ENCODE data around the gene RAB11FIP5.
A peak's percentile ranks its signal among the peaks of the same experiment; 100 is the strongest.
"Not testable (repeated sequence)": the region's sequence is repeated elsewhere in the genome, so short reads cannot be mapped to it uniquely, and the experiment has no call there.

RAB11FIP5 gene, protein sequence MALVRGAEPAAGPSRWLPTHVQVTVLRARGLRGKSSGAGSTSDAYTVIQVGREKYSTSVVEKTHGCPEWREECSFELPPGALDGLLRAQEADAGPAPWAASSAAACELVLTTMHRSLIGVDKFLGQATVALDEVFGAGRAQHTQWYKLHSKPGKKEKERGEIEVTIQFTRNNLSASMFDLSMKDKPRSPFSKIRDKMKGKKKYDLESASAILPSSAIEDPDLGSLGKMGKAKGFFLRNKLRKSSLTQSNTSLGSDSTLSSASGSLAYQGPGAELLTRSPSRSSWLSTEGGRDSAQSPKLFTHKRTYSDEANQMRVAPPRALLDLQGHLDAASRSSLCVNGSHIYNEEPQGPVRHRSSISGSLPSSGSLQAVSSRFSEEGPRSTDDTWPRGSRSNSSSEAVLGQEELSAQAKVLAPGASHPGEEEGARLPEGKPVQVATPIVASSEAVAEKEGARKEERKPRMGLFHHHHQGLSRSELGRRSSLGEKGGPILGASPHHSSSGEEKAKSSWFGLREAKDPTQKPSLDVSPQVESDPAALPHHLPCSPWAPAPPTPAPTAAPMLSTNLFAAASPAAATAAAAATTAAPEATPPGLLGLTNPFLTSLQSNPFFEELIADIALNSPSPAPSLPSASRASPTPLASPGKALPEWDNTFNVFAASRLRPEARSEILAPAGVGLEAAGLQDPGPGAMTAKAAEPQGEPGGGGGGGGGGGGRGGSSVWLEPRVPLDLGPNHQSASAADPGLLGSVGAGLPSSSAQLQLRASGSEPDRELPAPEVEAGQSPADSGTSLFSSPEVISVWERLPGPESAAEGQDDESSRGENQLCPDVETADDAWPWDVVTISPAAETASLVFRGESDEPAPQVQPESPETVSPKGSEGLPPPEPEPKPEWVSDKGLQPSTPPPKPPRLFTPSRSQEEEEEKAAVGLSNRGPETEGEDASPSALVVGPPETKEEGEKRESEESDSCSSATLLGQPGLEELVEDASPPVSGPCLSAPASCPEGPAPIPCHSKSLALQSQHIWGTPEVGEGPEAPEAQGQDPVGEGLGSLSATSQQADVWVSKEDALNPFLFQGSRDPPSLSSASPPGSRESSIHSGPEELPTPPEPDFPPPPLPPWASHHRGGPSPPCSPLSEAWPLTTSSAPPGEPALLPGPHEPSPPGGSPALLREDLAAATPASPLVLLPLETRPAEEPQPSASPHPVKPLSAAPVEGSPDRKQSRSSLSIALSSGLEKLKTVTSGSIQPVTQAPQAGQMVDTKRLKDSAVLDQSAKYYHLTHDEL (N-terminal part only)

GRCh38 chr2:73112913-73113854 lies at the start of gene RAB11FIP5:
Gene RAB11FIP5, minus strand, starts transcription at chr2:73112948. Its CDS starts 171 bp downstream, at chr2:73112777.
- DNase-seq: peak in 54 of 56 donors; percentile 19 to 83 (median 60)

DNA sequence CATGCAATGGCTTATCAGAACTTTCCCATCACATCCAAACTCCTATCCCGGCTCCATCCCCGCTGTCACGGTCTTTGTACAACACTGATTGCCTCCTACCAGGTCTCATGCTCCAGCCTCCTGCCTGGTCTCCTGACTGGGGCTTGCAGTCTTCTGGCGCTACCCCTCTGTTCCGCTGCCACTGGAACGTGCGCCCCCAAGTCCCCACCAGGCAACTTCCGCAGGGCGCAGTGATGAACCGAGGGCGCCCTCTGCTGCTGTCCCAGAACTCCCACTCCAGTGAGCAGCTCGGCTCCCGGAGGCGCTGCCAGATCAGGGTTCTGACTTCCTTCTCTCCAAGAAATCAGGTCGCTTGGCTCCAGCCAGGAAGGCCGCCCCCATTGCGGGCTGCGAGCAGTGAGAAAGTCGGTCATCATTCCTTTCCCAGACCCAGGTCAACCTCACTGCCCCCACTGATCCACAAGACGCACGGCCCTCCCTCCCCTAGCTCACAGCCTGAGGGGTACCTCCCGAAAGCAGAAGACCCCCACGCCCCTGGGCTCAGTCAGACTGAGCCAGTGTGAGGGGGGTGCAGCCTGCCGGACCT lies 43.9 kb upstream of the RAB11FIP5 start:
- DNase-seq: peak in 41 of 56 donors; percentile 2 to 77 (median 36)

DNA sequence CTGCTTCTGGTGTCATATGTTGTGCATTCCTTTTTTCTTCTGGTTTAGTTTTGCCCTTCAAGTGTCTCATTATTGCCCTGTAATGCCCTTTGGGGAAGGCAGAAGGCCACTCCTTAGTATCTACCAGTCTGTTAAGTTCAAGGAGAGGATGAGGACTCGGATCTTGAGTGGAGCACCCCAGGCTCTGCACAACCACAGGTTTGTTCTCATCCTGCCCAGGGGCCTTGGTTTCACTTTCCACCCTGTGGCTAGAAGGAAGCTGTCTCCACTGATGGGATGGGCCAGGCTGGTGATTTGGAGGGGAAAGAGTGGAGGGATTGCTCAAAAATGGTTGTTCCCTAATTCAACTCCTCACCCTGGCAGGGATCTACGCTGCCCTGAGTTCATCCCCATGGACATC lies 30.2 kb upstream of the RAB11FIP5 start:
- no peak for DNase-seq

- DNase-seq: no peak
These were observed 29.1 kb upstream of the RAB11FIP5 start for GRCh38 chr2:73141896-73142295.

DNA sequence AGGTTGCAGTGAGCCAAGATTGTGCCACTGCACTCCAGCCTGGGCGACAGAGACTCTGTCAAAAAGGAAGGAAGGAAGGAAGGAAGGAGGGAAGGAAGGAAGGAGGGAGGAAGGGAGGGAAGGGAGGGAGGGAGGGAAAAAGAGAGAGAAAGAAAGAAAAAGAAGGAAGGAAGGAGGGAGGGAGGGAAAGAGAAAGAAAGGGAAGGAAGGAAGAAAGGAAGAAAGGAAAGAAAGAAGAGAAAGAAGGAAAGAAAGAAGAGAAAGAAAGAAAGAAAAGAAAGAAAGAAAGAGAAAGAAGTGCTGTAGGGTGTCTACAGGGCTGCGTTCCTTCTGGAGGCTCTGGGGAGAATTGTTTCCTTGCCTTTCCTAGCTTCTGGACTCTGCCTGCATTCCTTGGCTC lies 22.5 kb upstream of the RAB11FIP5 start:
- DNase-seq: no peak

GRCh38 chr2:73134471-73134870 lies 21.7 kb upstream of the RAB11FIP5 start:
- DNase-seq: no peak

GRCh38 chr2:73133566-73134197 lies 20.9 kb upstream of the RAB11FIP5 start:
- DNase-seq: no peak

DNA sequence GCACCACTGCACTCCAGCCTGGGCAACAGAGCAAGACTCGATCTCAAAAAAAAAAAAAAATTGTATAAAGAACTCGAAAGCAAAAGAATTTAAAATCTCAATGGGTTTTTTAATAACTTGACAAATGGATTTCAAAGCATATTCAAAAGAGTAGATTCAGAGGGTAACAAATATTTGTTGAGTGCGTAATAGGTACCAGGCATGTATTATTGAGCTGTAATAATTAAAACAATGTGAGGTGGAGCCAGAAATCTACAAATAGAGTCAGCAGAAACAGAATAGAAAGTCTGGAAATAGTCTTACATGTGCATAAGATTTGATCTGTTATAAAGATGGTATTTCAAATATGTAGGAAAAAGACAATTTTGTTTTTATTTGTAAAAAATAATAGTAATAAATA lies 19.1 kb upstream of the RAB11FIP5 start:
- DNase-seq: no peak

- DNase-seq: no peak
These were observed 18.0 kb upstream of the RAB11FIP5 start for GRCh38 chr2:73130790-73131189.

- no peak for DNase-seq
These were observed 16.2 kb upstream of the RAB11FIP5 start for GRCh38 chr2:73128841-73129535.

DNA sequence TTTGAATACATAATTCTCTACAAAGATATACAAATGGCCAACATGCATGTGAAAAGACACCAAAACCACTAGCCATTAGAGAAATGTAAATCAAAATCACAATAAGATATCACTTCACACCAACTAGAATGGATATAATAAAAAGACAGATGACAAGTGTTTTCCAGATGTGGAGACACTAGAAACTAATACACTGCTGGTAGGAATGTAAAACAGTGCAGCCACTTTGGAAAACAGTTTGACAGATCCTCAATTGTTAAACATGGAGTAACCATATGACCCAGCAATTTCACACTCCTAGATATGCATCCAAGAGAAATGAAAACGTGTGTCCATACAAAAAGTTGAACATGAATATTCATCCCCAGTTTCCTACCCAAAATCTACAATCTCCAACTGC lies 9.8 kb upstream of the RAB11FIP5 start:
- DNase-seq: no peak

GRCh38 chr2:73119611-73120239 lies 7.0 kb upstream of the RAB11FIP5 start:
- not testable (repeated sequence) for DNase-seq

DNA sequence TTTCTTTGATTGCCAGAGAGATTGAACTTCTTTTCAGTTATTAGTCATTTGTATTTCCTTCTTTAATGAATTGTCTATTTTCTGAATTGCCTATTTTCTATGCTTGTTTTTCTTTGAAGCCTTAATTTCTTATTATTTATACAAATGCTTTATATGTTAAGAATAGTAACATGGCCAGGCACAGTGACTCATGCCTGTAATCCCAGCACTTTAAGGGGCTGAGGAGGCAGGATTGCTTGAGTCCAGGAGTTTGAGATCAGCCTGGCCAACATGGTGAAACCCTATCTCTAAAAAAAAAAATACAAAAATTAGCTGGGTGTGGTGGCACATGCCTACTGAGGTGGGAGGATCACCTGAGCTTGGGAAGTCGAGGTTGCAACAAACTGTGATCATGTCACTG lies 4.7 kb upstream of the RAB11FIP5 start:
- no peak for DNase-seq

- no peak for DNase-seq
These were observed 3.6 kb upstream of the RAB11FIP5 start for GRCh38 chr2:73116182-73116960.

- no peak for DNase-seq
These were observed 1.6 kb upstream of the RAB11FIP5 start for GRCh38 chr2:73114273-73114867.

DNA sequence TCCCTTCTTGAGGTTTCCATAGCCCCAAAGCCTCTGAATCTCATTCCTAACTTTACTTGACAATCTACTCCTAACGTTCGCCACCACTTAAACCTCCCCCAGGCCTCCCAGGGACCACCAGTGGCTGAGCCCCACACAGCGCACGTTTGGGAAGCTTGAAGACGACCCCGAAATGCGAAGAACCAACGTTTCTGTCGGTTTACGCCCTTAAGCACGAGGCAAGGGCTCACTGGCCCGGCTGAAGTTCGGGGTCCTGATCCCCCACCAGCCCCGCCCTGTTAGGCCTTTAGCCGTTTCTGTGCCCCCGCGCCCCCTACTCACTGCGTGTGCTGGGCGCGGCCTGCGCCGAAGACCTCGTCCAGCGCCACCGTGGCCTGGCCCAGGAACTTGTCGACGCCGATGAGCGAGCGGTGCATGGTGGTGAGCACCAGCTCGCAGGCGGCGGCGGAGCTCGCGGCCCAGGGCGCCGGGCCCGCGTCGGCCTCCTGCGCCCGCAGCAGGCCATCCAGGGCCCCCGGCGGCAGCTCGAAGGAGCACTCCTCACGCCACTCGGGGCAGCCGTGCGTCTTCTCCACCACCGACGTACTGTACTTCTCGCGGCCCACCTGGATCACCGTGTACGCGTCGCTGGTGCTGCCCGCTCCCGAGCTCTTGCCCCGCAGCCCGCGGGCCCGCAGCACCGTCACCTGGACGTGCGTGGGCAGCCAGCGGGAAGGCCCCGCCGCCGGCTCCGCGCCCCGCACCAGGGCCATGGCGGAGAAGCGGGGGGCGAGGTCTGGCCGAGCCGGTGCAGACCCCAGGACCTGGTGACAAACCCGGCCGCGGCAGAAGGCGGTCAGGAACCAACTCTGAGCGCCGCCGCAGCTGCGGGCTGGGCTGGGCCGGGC lies 479 bp downstream of the RAB11FIP5 start:
- DNase-seq: peak in 7 of 56 donors; percentile 11 to 58 (median 40)
